ENCODE results near the gene SUGCT.

DNA sequence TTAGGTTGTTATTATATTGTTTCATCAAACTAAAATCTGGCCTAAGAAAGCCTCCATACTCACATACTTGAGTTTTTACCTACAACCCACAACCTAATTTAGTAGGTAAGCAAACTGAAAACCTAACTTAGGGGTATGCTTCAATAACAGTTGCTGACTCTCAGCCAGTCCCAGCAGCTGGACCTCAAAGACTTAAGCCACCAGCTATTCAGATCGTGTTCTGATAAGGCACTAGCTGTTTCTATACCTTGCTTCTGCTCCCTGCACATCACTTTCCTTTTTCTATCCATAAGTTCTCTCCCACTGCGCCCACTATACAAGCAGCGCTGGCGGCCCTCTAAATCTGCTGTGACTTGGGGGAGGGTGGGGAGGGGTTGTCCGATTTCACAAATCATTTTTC, 42.3 kb downstream of the SUGCT start:
- TF ChIP-seq, protein P1, sequence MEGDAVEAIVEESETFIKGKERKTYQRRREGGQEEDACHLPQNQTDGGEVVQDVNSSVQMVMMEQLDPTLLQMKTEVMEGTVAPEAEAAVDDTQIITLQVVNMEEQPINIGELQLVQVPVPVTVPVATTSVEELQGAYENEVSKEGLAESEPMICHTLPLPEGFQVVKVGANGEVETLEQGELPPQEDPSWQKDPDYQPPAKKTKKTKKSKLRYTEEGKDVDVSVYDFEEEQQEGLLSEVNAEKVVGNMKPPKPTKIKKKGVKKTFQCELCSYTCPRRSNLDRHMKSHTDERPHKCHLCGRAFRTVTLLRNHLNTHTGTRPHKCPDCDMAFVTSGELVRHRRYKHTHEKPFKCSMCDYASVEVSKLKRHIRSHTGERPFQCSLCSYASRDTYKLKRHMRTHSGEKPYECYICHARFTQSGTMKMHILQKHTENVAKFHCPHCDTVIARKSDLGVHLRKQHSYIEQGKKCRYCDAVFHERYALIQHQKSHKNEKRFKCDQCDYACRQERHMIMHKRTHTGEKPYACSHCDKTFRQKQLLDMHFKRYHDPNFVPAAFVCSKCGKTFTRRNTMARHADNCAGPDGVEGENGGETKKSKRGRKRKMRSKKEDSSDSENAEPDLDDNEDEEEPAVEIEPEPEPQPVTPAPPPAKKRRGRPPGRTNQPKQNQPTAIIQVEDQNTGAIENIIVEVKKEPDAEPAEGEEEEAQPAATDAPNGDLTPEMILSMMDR (IDR thresholded peaks at IDR 0.05; ENCODE audit: insufficient read depth, low read length): no peak
- TF ChIP-seq POLR2AphosphoS5 (IDR thresholded peaks at IDR 0.05; ENCODE audit: low read depth): no peak
- TF ChIP-seq, protein P2, sequence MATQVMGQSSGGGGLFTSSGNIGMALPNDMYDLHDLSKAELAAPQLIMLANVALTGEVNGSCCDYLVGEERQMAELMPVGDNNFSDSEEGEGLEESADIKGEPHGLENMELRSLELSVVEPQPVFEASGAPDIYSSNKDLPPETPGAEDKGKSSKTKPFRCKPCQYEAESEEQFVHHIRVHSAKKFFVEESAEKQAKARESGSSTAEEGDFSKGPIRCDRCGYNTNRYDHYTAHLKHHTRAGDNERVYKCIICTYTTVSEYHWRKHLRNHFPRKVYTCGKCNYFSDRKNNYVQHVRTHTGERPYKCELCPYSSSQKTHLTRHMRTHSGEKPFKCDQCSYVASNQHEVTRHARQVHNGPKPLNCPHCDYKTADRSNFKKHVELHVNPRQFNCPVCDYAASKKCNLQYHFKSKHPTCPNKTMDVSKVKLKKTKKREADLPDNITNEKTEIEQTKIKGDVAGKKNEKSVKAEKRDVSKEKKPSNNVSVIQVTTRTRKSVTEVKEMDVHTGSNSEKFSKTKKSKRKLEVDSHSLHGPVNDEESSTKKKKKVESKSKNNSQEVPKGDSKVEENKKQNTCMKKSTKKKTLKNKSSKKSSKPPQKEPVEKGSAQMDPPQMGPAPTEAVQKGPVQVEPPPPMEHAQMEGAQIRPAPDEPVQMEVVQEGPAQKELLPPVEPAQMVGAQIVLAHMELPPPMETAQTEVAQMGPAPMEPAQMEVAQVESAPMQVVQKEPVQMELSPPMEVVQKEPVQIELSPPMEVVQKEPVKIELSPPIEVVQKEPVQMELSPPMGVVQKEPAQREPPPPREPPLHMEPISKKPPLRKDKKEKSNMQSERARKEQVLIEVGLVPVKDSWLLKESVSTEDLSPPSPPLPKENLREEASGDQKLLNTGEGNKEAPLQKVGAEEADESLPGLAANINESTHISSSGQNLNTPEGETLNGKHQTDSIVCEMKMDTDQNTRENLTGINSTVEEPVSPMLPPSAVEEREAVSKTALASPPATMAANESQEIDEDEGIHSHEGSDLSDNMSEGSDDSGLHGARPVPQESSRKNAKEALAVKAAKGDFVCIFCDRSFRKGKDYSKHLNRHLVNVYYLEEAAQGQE (IDR thresholded peaks at IDR 0.05; ENCODE audit: insufficient replicate concordance, low read depth): no peak
- no peak for TF ChIP-seq GABPA (IDR thresholded peaks at IDR 0.05; ENCODE audit: low read depth)
